C4-2B (cell line): ENCODE results near the gene KAZN.

Source experiments
- ZFX ChIP-seq: fragments of 450-650 bp; IDR thresholded peaks from 2 replicates; pipeline ENCODE4 v1.6.1; 2017
- TF ChIP-seq, protein P1 (sequence below): fragments of 450-650 bp; conservative IDR thresholded peaks from 2 replicates; pipeline ENCODE4 v1.5.1; 2017; ENCODE audit warnings: mild to moderate bottlenecking

DNA sequence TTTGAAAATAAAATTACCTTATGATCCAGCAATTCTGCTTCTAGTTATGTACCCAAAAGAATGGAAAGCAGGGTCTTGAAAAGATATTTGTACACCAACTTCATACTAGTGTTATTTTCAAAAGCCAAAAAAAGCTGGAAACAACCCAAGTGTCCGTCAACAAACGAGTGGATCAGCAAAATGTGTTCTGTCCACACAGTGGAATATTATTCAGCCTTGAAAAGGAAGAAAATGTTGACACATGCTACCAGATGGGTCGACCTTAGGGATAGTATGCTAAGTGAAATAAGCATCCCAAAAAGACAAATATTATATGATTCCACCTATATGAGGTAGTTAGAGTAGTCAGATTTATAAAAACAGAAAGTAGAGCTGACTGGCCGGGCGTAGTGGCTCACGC is 65.3 kb downstream of the KAZN start:
- TF ChIP-seq, protein P1, sequence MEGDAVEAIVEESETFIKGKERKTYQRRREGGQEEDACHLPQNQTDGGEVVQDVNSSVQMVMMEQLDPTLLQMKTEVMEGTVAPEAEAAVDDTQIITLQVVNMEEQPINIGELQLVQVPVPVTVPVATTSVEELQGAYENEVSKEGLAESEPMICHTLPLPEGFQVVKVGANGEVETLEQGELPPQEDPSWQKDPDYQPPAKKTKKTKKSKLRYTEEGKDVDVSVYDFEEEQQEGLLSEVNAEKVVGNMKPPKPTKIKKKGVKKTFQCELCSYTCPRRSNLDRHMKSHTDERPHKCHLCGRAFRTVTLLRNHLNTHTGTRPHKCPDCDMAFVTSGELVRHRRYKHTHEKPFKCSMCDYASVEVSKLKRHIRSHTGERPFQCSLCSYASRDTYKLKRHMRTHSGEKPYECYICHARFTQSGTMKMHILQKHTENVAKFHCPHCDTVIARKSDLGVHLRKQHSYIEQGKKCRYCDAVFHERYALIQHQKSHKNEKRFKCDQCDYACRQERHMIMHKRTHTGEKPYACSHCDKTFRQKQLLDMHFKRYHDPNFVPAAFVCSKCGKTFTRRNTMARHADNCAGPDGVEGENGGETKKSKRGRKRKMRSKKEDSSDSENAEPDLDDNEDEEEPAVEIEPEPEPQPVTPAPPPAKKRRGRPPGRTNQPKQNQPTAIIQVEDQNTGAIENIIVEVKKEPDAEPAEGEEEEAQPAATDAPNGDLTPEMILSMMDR, result no peak
- TF ChIP-seq ZFX, result no peak
